Articular chondrocyte of knee joint (primary cell): ENCODE results near the gene PLEKHD1. TPM values are rescaled to one million over a fixed set of nuclear protein-coding genes. Genes with fewer than 3 reads are reported as not detected.

Experiments used
- total RNA-seq: library from RNA; depleted of rRNA; stranded (reverse); fragments of >200 nt; gene quantifications from 2 replicates; pipeline ENCODE4 v1.2.3, GENCODE V29; 2012

PLEKHD1 gene
- under 0.01 TPM in 2 replicates for total RNA-seq

DNA sequence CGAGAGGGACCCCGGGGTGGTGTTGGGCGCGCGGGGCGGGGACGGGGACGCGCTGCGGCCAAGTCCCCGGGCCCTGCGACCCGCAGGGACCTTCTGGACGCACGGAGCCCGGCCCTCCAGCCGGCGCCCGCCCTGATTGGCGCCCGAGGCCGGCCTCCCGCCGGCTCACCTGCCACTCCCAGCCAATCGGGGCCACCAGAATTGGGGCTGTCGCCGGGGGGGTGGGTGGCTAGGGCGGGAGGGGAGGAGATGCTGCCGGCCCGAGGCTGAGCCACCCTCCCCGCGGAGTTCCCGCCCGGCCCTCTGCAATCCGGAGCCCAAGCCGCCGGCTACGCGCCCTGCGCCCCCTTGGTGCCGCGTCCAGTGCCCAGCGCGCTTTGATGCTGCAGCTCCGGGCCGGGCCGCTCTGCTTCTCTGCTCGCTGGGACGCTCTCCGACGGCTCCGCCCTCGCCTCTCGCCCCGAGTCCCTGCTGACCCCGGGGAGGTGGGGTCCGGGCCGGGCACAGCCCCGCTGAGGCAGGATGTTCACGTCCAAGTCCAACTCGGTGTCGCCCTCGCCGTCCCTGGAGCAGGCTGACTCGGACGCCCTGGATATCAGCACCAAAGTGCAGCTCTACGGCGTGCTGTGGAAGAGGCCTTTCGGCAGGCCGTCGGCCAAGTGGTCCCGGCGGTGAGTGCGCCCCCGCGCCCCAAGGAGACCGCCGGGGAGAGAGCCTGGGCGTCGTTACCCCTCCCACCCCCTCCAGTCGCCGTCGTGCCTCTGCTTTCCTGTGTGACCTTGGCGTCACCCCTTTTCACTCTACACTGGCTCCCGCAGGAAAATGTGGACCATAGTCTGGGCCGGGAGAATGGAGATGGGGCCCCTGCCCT lies at the start of gene PLEKHD1:
PLEKHD1 (plus strand) TSS at position 285 of the 871 bp plus-strand sequence; CDS start at position 523, 238 bp downstream.

DNA sequence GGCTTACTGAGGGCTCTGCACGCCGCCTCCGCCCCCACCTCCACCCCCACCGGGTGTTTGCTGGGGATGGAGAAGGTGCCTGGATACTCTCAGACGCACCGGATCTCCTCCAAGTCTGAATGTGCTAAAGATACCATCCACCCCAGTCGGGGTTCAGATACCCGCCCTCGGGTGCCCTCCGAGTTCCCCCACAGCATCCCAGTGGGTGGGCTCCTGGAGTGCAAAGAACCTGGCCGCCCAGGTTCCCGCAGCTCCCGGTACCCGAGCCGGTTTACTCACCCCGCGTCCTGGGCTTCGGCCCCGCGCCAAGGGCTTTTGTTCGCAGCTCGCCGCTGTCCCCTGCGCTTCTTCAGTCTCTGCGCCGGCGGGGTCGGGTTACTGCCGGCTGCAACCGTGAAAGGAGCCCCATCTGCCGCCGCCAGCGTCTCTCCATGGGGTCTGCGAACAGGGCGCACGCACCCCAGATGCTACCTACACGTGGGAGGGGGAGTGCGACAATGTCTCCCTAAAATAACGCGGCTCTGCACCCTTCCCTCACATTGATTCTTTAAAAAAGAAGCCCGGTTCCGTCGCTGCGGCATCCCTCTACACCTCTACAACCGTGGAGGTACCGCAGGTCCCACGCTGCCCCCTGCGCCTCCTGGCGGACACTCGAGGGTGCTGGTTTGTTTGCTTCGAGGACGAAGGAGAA lies 89.9 kb downstream of the PLEKHD1 start, which contains the start of gene CCDC177:
CCDC177 (minus strand) TSS at position 609 of the 691 bp plus-strand sequence. CDS start 1,249 bp downstream, outside the sequence.

Other genes with a start within 250 kb of the PLEKHD1 start
- 7.0 and 16.6 TPM in 2 replicates for gene GALNT16, start 224.6 kb upstream of the PLEKHD1 start, total RNA-seq
- gene ERH, start 86.4 kb upstream of the PLEKHD1 start, total RNA-seq = 102 and 109 TPM in 2 replicates
- 112 and 114 TPM in 2 replicates for gene SLC39A9, start 86.0 kb upstream of the PLEKHD1 start, total RNA-seq
- under 0.01 TPM in 1 of 2 replicates, not detected in the other for gene CCDC177, start 90.1 kb downstream of the PLEKHD1 start, total RNA-seq
- 18.0 and 20.6 TPM in 2 replicates for gene SUSD6, start 126.9 kb downstream of the PLEKHD1 start, total RNA-seq